Prostate gland (tissue), 2 donors: Measurements from ENCODE around the gene FABP6.

Experiments
- POLR2A ChIP-seq: fragments of 450-650 bp; IDR thresholded peaks from one replicate; pipeline ENCODE4 v1.6.1; 2016; ENCODE audit warnings: antibody characterized with exemption, mild to moderate bottlenecking
- TF ChIP-seq, protein P1 (sequence below), 4 experiments: fragments of 200-600 bp in 2 of 4; fragments of 450-650 bp in 2 of 4; sonication (generic) in 2 of 4; IDR thresholded peaks; 1 replicate in 3 of 4; 2 replicates in 1 of 4; pipeline ENCODE4 v1.5.1; 2016 to 2019; ENCODE audit warnings: antibody characterized with exemption in 4 of 4, mild to moderate bottlenecking in 2 of 4, moderate library complexity in 2 of 4

DNA sequence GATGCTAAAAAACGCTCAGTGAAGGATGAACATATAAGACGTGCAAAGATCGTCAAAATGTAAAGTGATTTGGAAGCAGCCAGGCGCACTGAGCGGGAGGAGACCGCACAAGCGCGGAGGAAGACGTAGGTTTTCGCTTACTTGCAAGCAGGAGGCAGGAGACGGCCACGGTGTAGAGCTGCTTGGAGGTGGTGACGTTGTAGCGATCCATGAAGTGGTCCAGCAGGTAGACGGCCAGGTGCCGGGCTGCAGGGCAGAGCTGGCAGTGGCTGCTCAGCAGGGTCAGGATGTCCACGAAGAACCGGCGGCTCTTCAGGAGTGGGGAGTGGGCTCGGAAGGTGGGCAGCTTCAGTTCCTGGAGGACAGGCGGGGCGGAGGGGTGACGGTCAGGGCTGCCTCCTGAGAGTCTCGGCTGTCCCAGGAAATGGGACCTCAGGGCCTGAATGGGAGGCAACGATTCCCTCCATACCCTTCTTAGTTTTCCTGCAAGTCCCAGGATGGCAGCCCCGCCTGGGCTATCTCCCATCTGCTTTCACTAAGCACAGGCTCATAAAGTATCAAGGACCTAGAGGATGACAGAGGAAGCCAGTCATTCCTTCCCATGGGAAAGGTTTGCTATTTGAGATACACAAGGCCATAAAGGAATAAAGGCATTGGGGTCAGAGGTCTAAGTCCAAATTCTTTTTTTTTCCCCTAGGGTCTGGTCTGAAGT, 51.2 kb downstream of the FABP6 start:
- TF ChIP-seq, protein P1, sequence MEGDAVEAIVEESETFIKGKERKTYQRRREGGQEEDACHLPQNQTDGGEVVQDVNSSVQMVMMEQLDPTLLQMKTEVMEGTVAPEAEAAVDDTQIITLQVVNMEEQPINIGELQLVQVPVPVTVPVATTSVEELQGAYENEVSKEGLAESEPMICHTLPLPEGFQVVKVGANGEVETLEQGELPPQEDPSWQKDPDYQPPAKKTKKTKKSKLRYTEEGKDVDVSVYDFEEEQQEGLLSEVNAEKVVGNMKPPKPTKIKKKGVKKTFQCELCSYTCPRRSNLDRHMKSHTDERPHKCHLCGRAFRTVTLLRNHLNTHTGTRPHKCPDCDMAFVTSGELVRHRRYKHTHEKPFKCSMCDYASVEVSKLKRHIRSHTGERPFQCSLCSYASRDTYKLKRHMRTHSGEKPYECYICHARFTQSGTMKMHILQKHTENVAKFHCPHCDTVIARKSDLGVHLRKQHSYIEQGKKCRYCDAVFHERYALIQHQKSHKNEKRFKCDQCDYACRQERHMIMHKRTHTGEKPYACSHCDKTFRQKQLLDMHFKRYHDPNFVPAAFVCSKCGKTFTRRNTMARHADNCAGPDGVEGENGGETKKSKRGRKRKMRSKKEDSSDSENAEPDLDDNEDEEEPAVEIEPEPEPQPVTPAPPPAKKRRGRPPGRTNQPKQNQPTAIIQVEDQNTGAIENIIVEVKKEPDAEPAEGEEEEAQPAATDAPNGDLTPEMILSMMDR (IDR thresholded peaks at IDR 0.05), result no peak
- no peak for TF ChIP-seq POLR2A
